ENCODE data around the gene RNH1. TPM values are rescaled to one million over a fixed set of nuclear protein-coding genes. Genes with fewer than 3 reads are reported as not detected.

RNH1 gene
- total and polyA plus RNA-seq, 2 of the 8 experiments (the other 6 are each of a cell fraction or from before 2014, with no cell fraction given): 48.7 to 49.8 TPM

DNA sequence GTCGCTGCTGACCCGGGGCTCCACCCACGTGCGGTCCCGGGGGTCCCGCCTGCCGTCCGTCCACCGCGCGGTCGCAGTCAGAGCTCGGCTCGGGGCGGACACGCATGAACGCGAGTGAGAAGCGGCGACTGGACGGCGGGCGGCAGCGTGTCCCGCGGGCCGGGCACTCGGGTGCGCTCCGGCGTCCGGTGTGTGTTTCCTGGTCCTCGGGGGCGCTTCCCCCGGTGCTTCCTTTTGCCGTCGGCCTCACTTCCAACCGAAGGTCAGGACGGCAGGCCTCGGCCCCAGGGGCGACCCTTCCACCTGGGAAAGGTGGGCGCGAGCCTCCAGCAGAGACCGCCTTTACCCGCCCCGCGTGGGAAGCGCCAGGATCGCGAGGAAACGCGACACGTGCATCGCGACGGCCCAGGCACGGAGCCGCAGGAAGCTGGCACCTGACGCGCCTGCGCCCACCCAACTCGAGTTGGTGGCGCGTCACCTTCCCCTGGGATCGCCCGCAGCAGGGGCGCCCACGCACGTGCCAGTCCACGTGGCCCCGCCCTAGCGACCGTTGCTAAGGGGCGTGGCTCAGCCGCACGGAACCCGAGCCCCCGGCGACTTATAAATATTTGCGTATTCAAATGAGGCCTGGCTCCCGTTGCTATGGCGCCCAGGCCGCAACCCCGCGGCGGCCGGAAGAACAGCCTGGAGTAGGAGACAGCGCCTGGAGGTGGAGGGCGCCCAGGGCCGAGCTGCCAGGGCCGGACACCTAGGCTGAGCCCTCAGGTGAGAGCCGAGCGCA, 30.0 kb upstream of the RNH1 start, which contains the start of gene LRRC56:
Gene LRRC56 (plus strand): TSS at position 687 of the 781 bp plus-strand sequence. CDS start 3,158 bp downstream, outside the sequence.
- DNase-seq (ENCODE audit: low read depth in 1 of 2, low spot score in 2 of 2): peak in 1 of 2 experiments; percentile 88
- no peak within 1 kb of the TSS for H3K14ac ChIP-seq (ENCODE audit: insufficient read length)
- ChIA-PET CTCF (ENCODE audit: partially characterized antibody) (interaction anchor here (1.1 to 1.4 kb wide), 2 partner anchors 10 to 16 kb away, joined by 3 to 4 read pairs; no protein-coding TSS in a partner anchor), POLR2A (ENCODE audit: partially characterized antibody) (interaction anchor here (0.5 to 2.5 kb wide), 11 partner anchors 12 to 276 kb away, joined by 3 to 11 read pairs (median 4); partner anchors contain the start of genes PHRF1, RNH1 and SCT)
- peaks cover 0 to 15% (median 6%) of the 10 kb centered on the region in 4 experiments; a peak in 5 of 8 replicates for H3K36me3 ChIP-seq (ENCODE audit: control insufficient read depth in 2 of 4, insufficient read depth in 4 of 4, low read length in 3 of 4)
- H4K8ac ChIP-seq (ENCODE audit: extremely low read depth, insufficient read depth, low read length): peak within 1 kb of the TSS; percentile 93
- peak within 1 kb of the TSS; percentile 1 for H4K5ac ChIP-seq (ENCODE audit: insufficient read length, low read depth, low read length)
- FAIRE-seq: no peak
- peak within 1 kb of the TSS; percentile 51 for H4K91ac ChIP-seq (replicated peaks; ENCODE audit: insufficient read length, low read length)
- peaks cover 21% of the 10 kb centered on the region; the same call in 1 of the 2 replicates for H3K23me2 ChIP-seq (ENCODE audit: low read depth, low read length)
- H3K79me2 ChIP-seq (ENCODE audit: control insufficient read depth in 1 of 2, insufficient read depth in 2 of 2, low read length in 2 of 2): no peaks in the 10 kb centered on the region
- H2BK15ac ChIP-seq (ENCODE audit: low read length): peak within 1 kb of the TSS; percentile 61; the same call in 1 of the 2 replicates
- peak within 1 kb of the TSS; percentile 94 for H3K4ac ChIP-seq (replicated peaks; ENCODE audit: insufficient read length, low read depth, low read length)
- H3K4me1 ChIP-seq (replicated peaks in 1 of 4; ENCODE audit: control insufficient read depth in 3 of 4, insufficient read depth in 4 of 4, low read length in 3 of 4): peaks cover 0 to 19% (median 10%) of the 10 kb centered on the region in 4 experiments; a peak in 5 of 7 replicates
- H2BK120ac ChIP-seq (replicated peaks; ENCODE audit: low read depth, low read length): peak within 1 kb of the TSS; percentile 43
- H3K23ac ChIP-seq (ENCODE audit: insufficient read length): no peak within 1 kb of the TSS
- peaks cover 0 to 16% (median 6%) of the 10 kb centered on the region in 4 experiments; a peak in 5 of 7 replicates for H3K27me3 ChIP-seq (replicated peaks in 1 of 4; ENCODE audit: control insufficient read depth in 3 of 4, extremely low read depth in 1 of 4, insufficient read depth in 3 of 4, low read length in 3 of 4)
- H2BK12ac ChIP-seq (ENCODE audit: low read depth, low read length): peak within 1 kb of the TSS; percentile 98; the same call in 1 of the 2 replicates
- no peak within 1 kb of the TSS; a peak in 1 of 7 replicates for H3K9ac ChIP-seq (replicated peaks in 1 of 4; ENCODE audit: extremely low read depth in 1 of 4, low read depth in 3 of 4, low read length in 3 of 4)
- no peak within 1 kb of the TSS for H3K27ac ChIP-seq (ENCODE audit: low read depth, low read length)
- WGBS, 2 experiments (ENCODE audit: extremely low coverage in 1 of 2, insufficient coverage in 1 of 2, insufficient read length in 1 of 2, insufficient replicate concordance in 2 of 2, low coverage in 1 of 2, low lambda C conversion rate in 2 of 2, missing lambda C conversion rate in 1 of 2): 6% methylated on average over 60 of the region's 93 CpGs; no CpG with 5 or more reads in 1 of the 2 experiments
- H2BK5ac ChIP-seq (ENCODE audit: low read depth, low read length): peak within 1 kb of the TSS; percentile 71; the same call in 1 of the 2 replicates
- H4K20me1 ChIP-seq (replicated peaks in 1 of 2; ENCODE audit: control insufficient read depth in 1 of 2, insufficient read depth in 2 of 2, low read length in 2 of 2): peaks cover 7 to 9% of the 10 kb centered on the region in 2 experiments
- no peak within 1 kb of the TSS for H3K56ac ChIP-seq (replicated peaks; ENCODE audit: insufficient read length, low read depth, low read length)
- H2AK5ac ChIP-seq (ENCODE audit: low read depth, low read length): peak within 1 kb of the TSS; percentile 48; the same call in 1 of the 2 replicates
- no peak within 1 kb of the TSS for H2AFZ ChIP-seq (ENCODE audit: low read length)
- 0 out of 2 replicates have a peak within 1 kb of the TSS, but pooled peaks have one; percentile 18 for H2BK20ac ChIP-seq (ENCODE audit: low read length)
- peak within 1 kb of the TSS; percentile 99 for H3K18ac ChIP-seq (ENCODE audit: extremely low read depth, low read length)
- H3K79me1 ChIP-seq (ENCODE audit: low read depth, low read length): no peaks in the 10 kb centered on the region
- no peaks in the 10 kb centered on the region for H3K9me3 ChIP-seq (ENCODE audit: insufficient read depth in 2 of 2, low read depth in 1 of 2, low read length in 1 of 2)
- H3K4me2 ChIP-seq (ENCODE audit: insufficient read depth in 1 of 2, low read depth in 2 of 2, low read length in 2 of 2): peak within 1 kb of the TSS; percentile 61 to 82
- peak within 1 kb of the TSS; percentile 24 to 81 (median 52) for H3K4me3 ChIP-seq (ENCODE audit: extremely low read depth in 1 of 4, insufficient read depth in 2 of 4, low read depth in 3 of 4, low read length in 4 of 4)
- no peak for TF ChIP-seq TEAD4 (IDR thresholded peaks at IDR 0.05; ENCODE audit: low read depth, low read length)
- no peak for TF ChIP-seq NRF1 (IDR thresholded peaks at IDR 0.05; ENCODE audit: low read depth, low read length)
- no peak for TF ChIP-seq CBX5 (IDR thresholded peaks at IDR 0.05; ENCODE audit: low read depth, low read length)
- no peak for TF ChIP-seq RNF2 (IDR thresholded peaks at IDR 0.05; ENCODE audit: borderline replicate concordance, low read depth, low read length, missing control alignments, poor library complexity, severe bottlenecking)
- peak; percentile 84; the same call in 1 of the 2 replicates for TF ChIP-seq E2F6 (IDR thresholded peaks at IDR 0.05)
- no peak for TF ChIP-seq CEBPB (IDR thresholded peaks at IDR 0.05; ENCODE audit: low read depth, low read length)
- no peak for TF ChIP-seq EP300 (IDR thresholded peaks at IDR 0.05; ENCODE audit: borderline replicate concordance in 1 of 2, low read depth in 2 of 2, low read length in 2 of 2)
- no peak for TF ChIP-seq SP4 (IDR thresholded peaks at IDR 0.05; ENCODE audit: low read length)
- peak; percentile 28 for TF ChIP-seq EZH2 (IDR thresholded peaks at IDR 0.05; ENCODE audit: low read depth, low read length, severe bottlenecking)
- TF ChIP-seq SRF (IDR thresholded peaks at IDR 0.05; ENCODE audit: low read depth, low read length): no peak

All from H1 (cell line).